ENCODE data around the gene C1QTNF12.

Gene C1QTNF12

DNA sequence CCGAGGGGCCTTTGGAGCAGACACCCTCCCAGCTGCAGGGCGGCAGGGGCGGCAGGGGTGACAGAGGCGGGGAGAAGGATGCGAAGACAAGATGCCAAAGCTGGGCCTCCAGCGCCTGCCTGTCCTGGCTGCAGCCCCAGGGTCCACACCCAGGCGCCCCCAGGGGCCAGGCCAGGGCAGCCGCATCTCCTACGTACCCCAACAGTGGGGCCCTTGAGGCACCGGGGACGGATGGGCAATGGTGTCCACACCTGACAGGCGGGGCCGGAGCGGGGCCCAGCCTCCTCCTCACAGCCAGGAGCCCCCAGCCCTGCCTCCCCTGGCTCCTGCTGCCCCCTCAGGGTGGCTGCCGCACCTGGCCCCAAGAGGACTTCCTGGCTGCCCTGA, 7.3 kb downstream of the C1QTNF12 start:
- POLR2A ChIA-PET, result no interaction called here
- no peak for DNase-seq (ENCODE audit: extremely low spot score)
- no peak for TF ChIP-seq CTCF (IDR thresholded peaks at IDR 0.05; ENCODE audit: control extremely low read depth, extremely low read depth, low read depth, missing control alignments)
- CTCF ChIA-PET, result interaction anchor here (1.3 to 2.3 kb wide), 2 partner anchors 12 to 117 kb away, joined by 5 to 10 read pairs; no protein-coding TSS in a partner anchor

- CTCF ChIA-PET, result interaction anchor here (1.0 to 2.3 kb wide), 4 partner anchors 12 to 117 kb away, joined by 3 to 10 read pairs (median 4); no protein-coding TSS in a partner anchor
- TF ChIP-seq CTCF (IDR thresholded peaks at IDR 0.05; ENCODE audit: control extremely low read depth, extremely low read depth, low read depth, missing control alignments), result no peak
- POLR2A ChIA-PET, result no interaction called here
- DNase-seq (ENCODE audit: extremely low spot score), result no peak
Observed at GRCh38 chr1:1238702-1239178, 7.8 kb downstream of the C1QTNF12 start.

- ChIA-PET CTCF (interaction anchor here (1.0 to 2.3 kb wide), 4 partner anchors 11 to 116 kb away, joined by 3 to 10 read pairs (median 4); no protein-coding TSS in a partner anchor), POLR2A (no interaction called here)
- no peak for TF ChIP-seq CTCF (IDR thresholded peaks at IDR 0.05; ENCODE audit: control extremely low read depth, extremely low read depth, low read depth, missing control alignments)
- DNase-seq (ENCODE audit: extremely low spot score), result no peak
Observed at GRCh38 chr1:1237874-1238701, 8.4 kb downstream of the C1QTNF12 start.

DNA sequence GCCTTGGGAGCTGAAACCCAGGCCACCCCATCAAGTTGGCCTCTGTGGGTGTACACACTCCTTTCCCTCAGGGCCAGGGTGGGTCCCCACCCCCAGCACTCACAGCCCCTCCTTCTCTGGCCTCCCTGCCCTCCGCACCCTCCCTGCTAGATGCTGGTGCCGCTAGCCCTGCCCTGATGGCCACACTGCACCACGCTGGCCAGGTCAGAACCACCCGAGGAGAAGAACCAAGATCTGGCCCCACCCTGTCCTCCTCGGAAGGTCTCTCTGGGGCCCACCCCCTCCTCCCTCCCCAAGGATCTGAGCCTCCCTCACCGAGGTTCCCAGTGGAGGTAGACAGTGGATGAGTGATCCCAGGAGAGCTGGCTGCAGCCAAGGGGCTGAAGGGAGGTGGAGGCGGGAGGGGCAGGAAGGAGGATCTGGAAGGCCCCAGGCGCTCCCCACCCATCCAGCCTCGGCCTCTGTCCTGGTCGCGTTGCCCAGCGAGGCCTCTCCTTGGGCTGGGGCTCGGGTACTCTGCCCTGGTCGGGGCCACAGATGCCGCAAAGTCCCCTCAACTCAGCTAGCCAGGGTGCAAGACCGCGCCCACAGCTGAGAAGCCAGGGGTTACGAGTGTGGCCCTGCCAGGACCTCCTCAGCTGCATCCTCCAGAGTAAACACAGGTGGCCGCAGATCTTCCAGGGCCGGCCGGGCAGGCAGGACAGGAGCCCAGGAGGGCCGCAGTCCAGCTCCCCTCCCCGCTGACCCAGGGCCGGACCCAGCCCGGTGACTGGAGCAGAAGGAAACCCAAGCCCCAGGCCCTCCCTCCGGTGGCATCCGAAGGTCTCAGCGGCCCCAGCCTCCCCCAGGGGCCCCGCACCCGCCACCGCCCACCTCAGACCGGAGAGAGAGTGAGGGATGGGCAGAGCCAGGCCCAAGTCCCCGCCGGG, 9.3 kb downstream of the C1QTNF12 start:
- no peak for TF ChIP-seq CTCF (IDR thresholded peaks at IDR 0.05; ENCODE audit: control extremely low read depth, extremely low read depth, low read depth, missing control alignments)
- CTCF ChIA-PET, result interaction anchor here (1.5 kb wide), 1 partner anchor 14 kb away, joined by 6 read pairs; no protein-coding TSS in a partner anchor

GRCh38 chr1:1236176-1236763, 10.3 kb downstream of the C1QTNF12 start:
- POLR2A ChIA-PET, result interaction anchor here (0.6 kb wide), 1 partner anchor 101 kb away, joined by 5 read pairs; no protein-coding TSS in a partner anchor
- TF ChIP-seq CTCF (IDR thresholded peaks at IDR 0.05; ENCODE audit: control extremely low read depth, extremely low read depth, low read depth, missing control alignments), result no peak
- CTCF ChIA-PET, result interaction anchor here (1.2 to 1.5 kb wide), 2 partner anchors 14 to 114 kb away, joined by 3 to 6 read pairs; no protein-coding TSS in a partner anchor
- DNase-seq (ENCODE audit: extremely low spot score), result no peak

More for the DNA sequence above, 9.3 kb downstream of the C1QTNF12 start:
- POLR2A ChIA-PET, result no interaction called here
- DNase-seq (ENCODE audit: extremely low spot score), result no peak

Data from GM10248 (cell line).